ENCODE data around the gene CHST5.

Gene CHST5

DNA sequence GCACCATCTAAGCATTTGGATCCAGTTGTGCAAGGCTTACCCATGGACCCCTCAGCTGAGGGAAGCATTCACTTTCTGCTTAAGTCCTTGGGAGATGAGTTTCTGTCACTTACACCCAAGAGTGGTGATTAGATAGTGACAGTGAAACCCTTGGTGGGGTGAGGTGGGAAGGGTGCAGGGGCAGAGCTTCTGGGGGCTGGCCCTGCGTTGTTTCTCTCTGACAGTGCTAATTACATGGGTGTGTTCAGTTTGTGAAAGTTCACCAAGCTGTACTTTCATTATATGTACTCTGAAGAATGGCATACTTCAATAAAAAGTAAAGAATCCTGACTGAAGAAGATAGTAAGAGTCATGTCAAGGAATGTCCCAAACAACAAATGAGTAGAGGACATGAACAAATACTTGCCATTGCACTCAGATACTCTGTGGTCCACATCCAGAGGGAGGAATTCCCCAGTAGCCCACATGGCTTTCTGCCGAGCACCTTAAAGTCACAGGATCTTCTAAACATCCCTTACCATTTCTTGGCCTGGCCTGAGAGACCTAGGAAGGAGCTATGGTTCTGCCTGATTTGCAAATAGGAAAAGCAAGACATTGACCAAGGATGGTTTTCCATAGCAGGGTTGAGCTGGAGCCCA, 49.1 kb downstream of the CHST5 start:
- TF ChIP-seq, protein P1, sequence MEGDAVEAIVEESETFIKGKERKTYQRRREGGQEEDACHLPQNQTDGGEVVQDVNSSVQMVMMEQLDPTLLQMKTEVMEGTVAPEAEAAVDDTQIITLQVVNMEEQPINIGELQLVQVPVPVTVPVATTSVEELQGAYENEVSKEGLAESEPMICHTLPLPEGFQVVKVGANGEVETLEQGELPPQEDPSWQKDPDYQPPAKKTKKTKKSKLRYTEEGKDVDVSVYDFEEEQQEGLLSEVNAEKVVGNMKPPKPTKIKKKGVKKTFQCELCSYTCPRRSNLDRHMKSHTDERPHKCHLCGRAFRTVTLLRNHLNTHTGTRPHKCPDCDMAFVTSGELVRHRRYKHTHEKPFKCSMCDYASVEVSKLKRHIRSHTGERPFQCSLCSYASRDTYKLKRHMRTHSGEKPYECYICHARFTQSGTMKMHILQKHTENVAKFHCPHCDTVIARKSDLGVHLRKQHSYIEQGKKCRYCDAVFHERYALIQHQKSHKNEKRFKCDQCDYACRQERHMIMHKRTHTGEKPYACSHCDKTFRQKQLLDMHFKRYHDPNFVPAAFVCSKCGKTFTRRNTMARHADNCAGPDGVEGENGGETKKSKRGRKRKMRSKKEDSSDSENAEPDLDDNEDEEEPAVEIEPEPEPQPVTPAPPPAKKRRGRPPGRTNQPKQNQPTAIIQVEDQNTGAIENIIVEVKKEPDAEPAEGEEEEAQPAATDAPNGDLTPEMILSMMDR (IDR thresholded peaks at IDR 0.05; ENCODE audit: extremely low read depth, insufficient read depth, missing control alignments), result no peak
- in situ Hi-C loops (cut with MboI; ENCODE audit: low pct_unique_long_range_greater_than_20kb, low sequenced_read_pairs, unreplicated experiment), result no loop called here
- peak; percentile 70 for DNase-seq (ENCODE audit: low spot score)

DNA sequence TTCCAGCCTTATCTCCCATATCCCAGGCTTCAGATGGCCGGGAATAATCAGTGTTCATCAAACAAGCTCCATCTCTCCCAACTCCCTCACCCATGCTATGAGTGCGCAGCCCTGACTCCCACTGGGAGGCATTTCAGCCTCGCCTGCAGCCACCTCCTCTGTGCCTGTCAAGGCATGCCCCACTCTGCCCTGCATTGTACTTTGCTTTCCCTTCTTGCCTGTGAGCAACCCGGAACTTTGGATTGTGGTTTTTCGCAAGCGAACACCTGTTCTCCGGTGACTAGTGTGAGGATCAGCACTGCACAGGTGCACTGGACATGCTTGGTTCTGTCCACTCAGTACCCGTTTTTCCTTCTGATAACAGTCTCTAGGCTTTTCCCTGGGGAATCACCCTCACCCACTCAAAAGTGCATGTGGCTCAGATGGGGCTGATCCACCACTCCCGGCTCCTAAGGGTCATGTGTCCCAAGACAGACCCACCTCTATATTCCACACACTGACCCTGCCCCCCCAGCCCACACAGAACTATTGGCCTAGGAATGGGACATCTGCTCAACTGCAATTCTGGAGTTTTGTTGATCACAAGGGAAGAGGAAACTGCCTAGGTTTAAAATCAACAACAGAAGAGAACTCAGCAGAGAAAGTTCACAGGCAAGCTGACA, 49.8 kb downstream of the CHST5 start:
- no peak for DNase-seq (ENCODE audit: low spot score)
- in situ Hi-C loops (cut with MboI; ENCODE audit: low pct_unique_long_range_greater_than_20kb, low sequenced_read_pairs, unreplicated experiment), result no loop called here
- TF ChIP-seq, protein P1 (IDR thresholded peaks at IDR 0.05; ENCODE audit: extremely low read depth, insufficient read depth, missing control alignments), result no peak

DNA sequence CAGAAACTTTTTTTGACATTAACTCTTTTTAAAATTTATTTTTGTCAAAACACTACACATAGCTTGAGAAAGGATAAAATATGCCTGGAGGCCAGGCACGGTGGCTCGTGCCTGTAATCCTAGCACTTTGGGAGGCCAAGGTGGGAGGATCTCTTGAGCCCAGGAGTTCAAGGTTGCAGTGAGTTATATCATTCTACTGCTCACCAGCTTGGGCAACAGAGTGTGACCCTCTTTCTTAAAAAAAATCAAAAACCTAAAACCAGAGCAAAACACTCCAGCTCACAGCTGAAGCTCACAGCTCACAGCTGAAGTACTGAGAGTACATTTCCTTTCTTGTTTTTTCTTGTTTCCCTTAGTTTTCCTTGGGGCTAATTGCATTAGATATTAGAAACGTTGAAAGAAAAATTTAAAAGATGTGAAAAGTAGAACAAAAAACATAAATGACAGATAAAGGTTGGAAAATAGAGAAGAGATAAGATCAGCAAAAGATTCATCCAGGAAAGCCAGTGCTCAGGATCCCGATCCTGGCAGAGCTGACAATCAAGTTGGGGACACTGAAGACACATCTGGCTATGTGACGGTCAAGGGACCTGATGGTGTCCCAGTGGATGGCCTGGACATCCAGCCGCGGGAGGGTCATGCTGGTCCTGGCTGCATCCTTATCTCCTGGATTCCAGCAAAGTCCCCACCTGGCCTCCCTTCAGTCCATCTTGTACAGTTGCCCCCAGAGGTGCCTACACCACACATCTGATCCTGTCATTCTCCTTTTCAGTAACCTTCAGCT, 50.5 kb downstream of the CHST5 start:
- in situ Hi-C loops (cut with MboI; ENCODE audit: low pct_unique_long_range_greater_than_20kb, low sequenced_read_pairs, unreplicated experiment), result no loop called here
- TF ChIP-seq, protein P1 (IDR thresholded peaks at IDR 0.05; ENCODE audit: extremely low read depth, insufficient read depth, missing control alignments), result no peak
- no peak for DNase-seq (ENCODE audit: low spot score)

DNA sequence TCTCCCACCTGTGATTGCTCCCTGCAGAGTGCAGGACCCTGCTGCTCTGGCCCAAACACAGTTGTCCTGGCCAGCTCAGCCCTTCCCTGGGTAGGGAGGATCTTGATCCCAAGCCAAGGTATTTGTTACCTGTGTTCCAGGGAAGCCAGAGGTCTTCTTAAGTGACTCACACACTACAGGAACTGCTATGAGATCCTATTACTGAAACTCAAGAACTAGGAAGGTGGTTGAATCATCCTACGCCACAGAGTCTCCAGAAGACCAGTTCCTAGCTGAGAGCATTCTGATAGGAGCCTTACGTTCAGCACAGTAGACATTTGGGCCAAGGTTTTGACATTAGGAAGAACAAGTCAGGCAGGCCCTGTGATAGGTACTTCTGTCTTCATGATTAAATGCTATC, 52.7 kb downstream of the CHST5 start:
- in situ Hi-C loops (cut with MboI; ENCODE audit: low pct_unique_long_range_greater_than_20kb, low sequenced_read_pairs, unreplicated experiment), result no loop called here

DNA sequence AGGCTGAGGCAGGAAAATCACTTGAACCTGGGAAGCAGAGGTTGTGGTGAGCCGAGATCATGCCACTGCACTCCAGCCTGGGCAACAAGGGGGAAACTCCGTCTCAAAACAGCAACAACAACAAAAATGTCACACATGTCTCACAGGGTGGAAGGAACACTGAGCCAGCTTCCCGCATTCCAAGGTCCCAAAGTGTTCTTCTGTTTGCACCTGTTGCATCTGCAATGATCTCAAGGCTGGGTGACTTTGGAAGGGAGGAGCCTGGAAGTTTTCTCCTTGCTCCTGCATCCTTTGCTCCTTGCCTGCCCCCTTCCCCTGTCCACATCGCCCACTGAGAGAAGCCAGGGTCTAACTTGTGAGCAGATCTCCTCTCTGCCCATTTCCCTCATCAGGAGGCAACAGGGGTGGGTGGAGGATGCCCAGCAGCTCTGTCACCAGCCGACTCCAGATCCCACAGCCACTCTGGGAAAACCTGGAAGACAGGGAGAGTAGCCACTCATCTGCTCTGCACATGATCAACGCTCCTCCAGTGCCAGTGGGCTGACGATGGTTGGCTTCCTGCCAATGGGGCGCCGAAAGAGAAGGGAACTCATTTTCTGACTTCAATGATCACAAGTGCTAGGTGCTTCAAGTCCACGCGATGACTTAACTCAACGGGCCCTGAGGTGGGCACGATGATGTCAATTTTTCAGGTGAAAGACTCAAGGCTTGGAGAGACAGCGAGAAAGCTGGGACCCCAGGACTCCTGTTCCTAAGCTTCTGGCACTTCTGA, 53.3 kb downstream of the CHST5 start:
- DNase-seq (ENCODE audit: low spot score), result no peak
- TF ChIP-seq, protein P1 (IDR thresholded peaks at IDR 0.05; ENCODE audit: extremely low read depth, insufficient read depth, missing control alignments), result no peak
- in situ Hi-C loops (cut with MboI; ENCODE audit: low pct_unique_long_range_greater_than_20kb, low sequenced_read_pairs, unreplicated experiment), result no loop called here

More for the DNA sequence above, 52.7 kb downstream of the CHST5 start:
- TF ChIP-seq, protein P1 (IDR thresholded peaks at IDR 0.05; ENCODE audit: extremely low read depth, insufficient read depth, missing control alignments), result no peak
- DNase-seq (ENCODE audit: low spot score), result no peak

DNA sequence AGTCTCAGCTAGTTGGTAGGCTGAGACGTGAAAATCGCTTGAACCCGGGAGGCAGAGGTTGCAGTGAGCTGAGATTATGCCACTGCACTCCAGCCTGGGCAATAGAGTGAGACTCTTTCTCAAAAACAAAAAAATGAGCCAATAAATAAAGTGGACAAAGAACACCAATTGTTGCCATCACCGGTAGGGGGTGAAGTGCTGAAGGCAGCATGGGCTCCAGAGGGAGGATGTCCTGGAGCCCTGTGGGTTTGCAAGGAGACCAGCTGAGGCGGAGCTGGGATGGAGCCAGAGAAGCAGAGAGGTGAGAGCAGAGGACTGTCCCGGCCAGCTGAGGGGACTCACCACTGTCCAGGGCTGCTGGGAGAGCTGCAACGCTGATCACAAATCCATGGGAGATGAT, 54.4 kb downstream of the CHST5 start:
- no peak for DNase-seq (ENCODE audit: low spot score)
- in situ Hi-C loops (cut with MboI; ENCODE audit: low pct_unique_long_range_greater_than_20kb, low sequenced_read_pairs, unreplicated experiment), result no loop called here
- TF ChIP-seq, protein P1 (IDR thresholded peaks at IDR 0.05; ENCODE audit: extremely low read depth, insufficient read depth, missing control alignments), result no peak

Data from GM13977 (cell line).